HCT116 (cell line): Measurements from ENCODE around the gene NRCAM. TPM values are rescaled to one million over a fixed set of nuclear protein-coding genes. Genes with fewer than 3 reads are reported as not detected.

Experiments used
- ATAC-seq: fragments of 200-7000 bp; cut with Tn5 transposase; 2 replicates; pipeline ENCODE4 v1.9.1; 2020; ENCODE audit warnings: mild to moderate bottlenecking, moderate library complexity
- BruUV-seq: library from RNA; stranded (reverse); fragments of 400-500 nt; replicated peaks from 2 replicates; lab custom pipeline; 2021; lab: Mats Ljungman, UMichigan
- CTCF ChIA-PET: fragments of 300-600 bp; sonication (Branson Sonifier 250); formaldehyde crosslinking; loops from one replicate; lab custom pipeline; 2021; ENCODE audit warnings: antibody characterized with exemption; lab: Charles Lee
- POLR2A ChIA-PET: fragments of 300-600, 350-600 bp; sonication (Branson Sonifier 250); formaldehyde crosslinking; loops from one replicate; lab custom pipeline; 2021; ENCODE audit warnings: antibody characterized with exemption; lab: Charles Lee
- RAD21 ChIA-PET, 2 experiments: fragments of 300-600 bp; sonication (Branson Sonifier 250); formaldehyde crosslinking; loops; one replicate each; lab custom pipeline; 2023; ENCODE audit warnings: low total read pairs in 2 of 2; ENCODE audit not compliant: uncharacterized antibody in 2 of 2, unreplicated experiment in 2 of 2, low non-redundant PET in 1 of 2; lab: Charles Lee
- DNase-seq: peaks from one replicate; pipeline ENCODE4 v3.0.0-alpha.2; 2010; ENCODE audit warnings: low read depth, low spot score
- H2AFZ ChIP-seq: fragments of 200-600 bp; shearing (Covaris generic), sonication (generic); 2 replicates; pipeline ENCODE4 v1.6.1; 2017; ENCODE audit warnings: low read depth, mixed run types, mixed read lengths, antibody characterized with exemption, low read length; ENCODE audit not compliant: poor library complexity, severe bottlenecking
- H3K27ac ChIP-seq: 2 replicates; pipeline ENCODE4 v1.5.1; 2012; ENCODE audit warnings: low read depth, low read length
- H3K27me3 ChIP-seq: fragments of 200-600 bp; sonication (generic); 2 replicates; pipeline ENCODE4 v1.6.1; 2016; ENCODE audit warnings: mixed run types, low read length, mixed read lengths; ENCODE audit not compliant: insufficient read depth
- H3K36me3 ChIP-seq, 2 experiments: fragments of 200-500 bp in 1 of 2; fragments of 200-600 bp in 1 of 2; sonication (Bioruptor generic) in 1 of 2; sonication (generic) in 1 of 2; 2 replicates each; pipeline versions ENCODE4 v1.5.1 to v1.6.1; 2014 to 2016; ENCODE audit warnings: low read length in 2 of 2, inconsistent platforms in 1 of 2, mixed read lengths in 1 of 2, mixed run types in 1 of 2; ENCODE audit not compliant: insufficient read depth in 2 of 2, control insufficient read depth in 1 of 2
- H3K4me1 ChIP-seq, 2 experiments: fragments of 200-600 bp in 1 of 2; sonication (generic) in 1 of 2; 2 replicates each; pipeline versions ENCODE4 v1.5.1 to v1.6.1; 2012 to 2017; ENCODE audit warnings: low read length in 2 of 2, inconsistent platforms in 1 of 2, mild to moderate bottlenecking in 1 of 2, mixed read lengths in 1 of 2, mixed run types in 1 of 2, moderate library complexity in 1 of 2; ENCODE audit not compliant: insufficient read depth in 2 of 2, control insufficient read depth in 1 of 2
- H3K4me2 ChIP-seq: fragments of 200-600 bp; sonication (generic); 2 replicates; pipeline ENCODE4 v1.6.1; 2017; ENCODE audit warnings: mixed run types, low read length, mixed read lengths
- H3K4me3 ChIP-seq, 2 experiments: fragments of 200-600 bp in 1 of 2; sonication (generic) in 1 of 2; replicated peaks in 1 of 2; 2 replicates each; pipeline ENCODE4 v1.5.1; 2011 to 2016; ENCODE audit warnings: low read length in 2 of 2, control low read depth in 1 of 2, low read depth in 1 of 2, mild to moderate bottlenecking in 1 of 2, mixed read lengths in 1 of 2, mixed run types in 1 of 2
- H3K79me2 ChIP-seq: fragments of 200-600 bp; sonication (generic); 2 replicates; pipeline ENCODE4 v1.6.1; 2017; ENCODE audit warnings: mild to moderate bottlenecking, mixed run types, low read length, moderate library complexity, mixed read lengths; ENCODE audit not compliant: insufficient read depth
- H3K9ac ChIP-seq: fragments of 200-600 bp; sonication (generic); 2 replicates; pipeline ENCODE4 v1.6.1; 2016; ENCODE audit warnings: low read length, mixed read lengths
- H3K9me2 ChIP-seq: fragments of 200-600 bp; sonication (generic), shearing (Covaris generic); 2 replicates; pipeline ENCODE4 v1.6.1; 2017; ENCODE audit warnings: mixed run types, mild to moderate bottlenecking, moderate library complexity; ENCODE audit not compliant: insufficient read depth
- H3K9me3 ChIP-seq, 2 experiments: fragments of 200-500 bp in 1 of 2; fragments of 200-600 bp in 1 of 2; sonication (Bioruptor generic) in 1 of 2; sonication (generic) in 1 of 2; 2 replicates each; pipeline ENCODE4 v1.6.1; 2014 to 2017; ENCODE audit warnings: low read length in 2 of 2, mixed read lengths in 2 of 2, inconsistent platforms in 1 of 2, low read depth in 1 of 2, mild to moderate bottlenecking in 1 of 2, mixed run types in 1 of 2, moderate library complexity in 1 of 2; ENCODE audit not compliant: control insufficient read depth in 1 of 2, insufficient read depth in 1 of 2
- H4K20me1 ChIP-seq: fragments of 200-600 bp; sonication (generic), shearing (Covaris generic); 2 replicates; pipeline ENCODE4 v1.6.1; 2017; ENCODE audit warnings: mixed run types, mild to moderate bottlenecking, moderate library complexity; ENCODE audit not compliant: insufficient read depth
- CBX3 ChIP-seq: IDR thresholded peaks from 2 replicates; pipeline ENCODE4 v1.6.1; 2012; ENCODE audit warnings: low read depth
- CTCF ChIP-seq, 3 experiments: fragments of 200-600 bp in 1 of 3; sonication (generic) in 1 of 3; IDR thresholded peaks in 2 of 3; conservative IDR thresholded peaks in 1 of 3; 2 replicates each; pipeline ENCODE4 v1.5.1; 2012 to 2017; ENCODE audit warnings: low read depth in 2 of 3, low read length in 2 of 3, antibody characterized with exemption in 1 of 3, borderline replicate concordance in 1 of 3, control low read depth in 1 of 3, mild to moderate bottlenecking in 1 of 3, mixed read lengths in 1 of 3, mixed run types in 1 of 3, moderate library complexity in 1 of 3; ENCODE audit not compliant: insufficient read depth in 1 of 3
- ELF1 ChIP-seq: IDR thresholded peaks from 2 replicates; pipeline ENCODE4 v1.6.1; 2012; ENCODE audit warnings: low read depth, borderline replicate concordance
- EZH2 ChIP-seq: fragments of 200-600 bp; sonication (generic); IDR thresholded peaks from 2 replicates; pipeline ENCODE4 v1.6.1; 2017; ENCODE audit warnings: antibody characterized with exemption, mixed run types
- EZH2phosphoT487 ChIP-seq: fragments of 200-600 bp; IDR thresholded peaks from 2 replicates; pipeline ENCODE4 v1.6.1; 2018; ENCODE audit warnings: antibody characterized with exemption, borderline replicate concordance
- RAD21 ChIP-seq: IDR thresholded peaks from 2 replicates; pipeline ENCODE4 v1.6.1; 2012; ENCODE audit warnings: low read depth, mild to moderate bottlenecking
- YY1 ChIP-seq: IDR thresholded peaks from 2 replicates; pipeline ENCODE4 v1.6.1; 2011; ENCODE audit warnings: low read length, low read depth, moderate library complexity, mild to moderate bottlenecking; ENCODE audit not compliant: insufficient replicate concordance; ENCODE audit errors: extremely low read depth
- ZNF274 ChIP-seq: fragments of 200-500 bp; sonication (Bioruptor generic); IDR thresholded peaks from 2 replicates; pipeline ENCODE4 v1.6.1; 2014; ENCODE audit warnings: mild to moderate bottlenecking, low read depth, low read length, inconsistent platforms
- intact Hi-C: fragments of 100-400 bp; cut with micrococcal nuclease; formaldehyde crosslinking; loops from 2 replicates; pipeline ENCODE4 v1.10.0; 2022
- total RNA-seq: library from RNA; stranded (reverse); gene quantifications from one replicate; pipeline ENCODE4 v1.2.1, GENCODE V29; 2021; ENCODE audit not compliant: unreplicated experiment

The NRCAM gene
- total RNA-seq, 1 experiment from 2014 or later = 0.15 TPM

- peak; percentile 71 for ATAC-seq
- no peak for DNase-seq
- Histone ChIP-seq H3K9me3 (no peaks in the 10 kb centered on the region), H4K20me1 (no peaks in the 10 kb centered on the region), H3K27ac (no peak overlapping the region)
- POLR2A ChIA-PET = no interaction called here
- no TSS peak for BruUV-seq
- TF ChIP-seq CBX3 (no peak), CTCF (IDR thresholded peaks at IDR 0.05 in 2 of 3, conservative IDR thresholded peaks at IDR 0.05 in 1 of 3; ENCODE audit: borderline replicate concordance in 1 of 3, insufficient read depth in 1 of 3, low read depth in 2 of 3, low read length in 2 of 3) (peak in 2 of 3 experiments; percentile 22 to 45; a peak in 2 of 6 replicates), EZH2 (no peak)
- TF ChIP-seq, all 23 proteins: peak for 1
- H3K4me3 ChIP-seq = no peak overlapping the region
- intact Hi-C loops = no loop called here
- ChIA-PET CTCF (interaction anchor here (1.6 kb wide), 1 partner anchor 27 kb away, joined by 7 read pairs; no protein-coding TSS in a partner anchor), RAD21 (no interaction called here)
- H3K36me3 ChIP-seq = no peaks in the 10 kb centered on the region
- no peaks in the 10 kb centered on the region for H3K4me1 ChIP-seq
- no peaks in the 10 kb centered on the region for H3K9me2 ChIP-seq
- H3K27me3 ChIP-seq = no peaks in the 10 kb centered on the region
- H3K9ac ChIP-seq = no peak overlapping the region
- H3K4me2 ChIP-seq = no peak overlapping the region
- no peak overlapping the region for H2AFZ ChIP-seq
- H3K79me2 ChIP-seq = no peaks in the 10 kb centered on the region
Measured at GRCh38 chr7:108118959-108119358, 337.3 kb downstream of the NRCAM start.

- ChIA-PET CTCF (interaction anchor here (0.6 to 1.5 kb wide), 5 partner anchors 8 to 675 kb away, joined by 3 to 17 read pairs (median 5); no protein-coding TSS in a partner anchor), POLR2A (interaction anchor here (1.0 kb wide), 1 partner anchor 30 kb away, joined by 3 read pairs; no protein-coding TSS in a partner anchor), RAD21 (interaction anchor here in 1 of 2 experiments (0.9 kb wide), 1 partner anchor 32 kb away, joined by 6 read pairs; no protein-coding TSS in a partner anchor)
- no peak overlapping the region for H3K4me3 ChIP-seq
- no TSS peak for BruUV-seq
- H3K27ac ChIP-seq = no peak overlapping the region
- no peak overlapping the region for H3K4me2 ChIP-seq
- TF ChIP-seq CTCF (IDR thresholded peaks at IDR 0.05 in 2 of 3, conservative IDR thresholded peaks at IDR 0.05 in 1 of 3; ENCODE audit: borderline replicate concordance in 1 of 3, insufficient read depth in 1 of 3, low read depth in 2 of 3, low read length in 2 of 3) (peak; percentile 53 to 74 (median 71); a peak in 5 of 6 replicates), ZNF274 (no peak), ELF1 (no peak), EZH2phosphoT487 (no peak), RAD21 (peak; percentile 71), CBX3 (no peak), YY1 (no peak)
- H3K9me2 ChIP-seq = no peaks in the 10 kb centered on the region
- H3K9ac ChIP-seq = no peak overlapping the region
- H3K4me1 ChIP-seq = no peaks in the 10 kb centered on the region
- ATAC-seq (peak; percentile 91), DNase-seq (peak; percentile 39)
- no peaks in the 10 kb centered on the region for H3K79me2 ChIP-seq
- no peaks in the 10 kb centered on the region for H4K20me1 ChIP-seq
- intact Hi-C loops = loop anchor here (1.0 to 2.0 kb wide), 2 partner anchors 32 to 381 kb away; no protein-coding TSS in a partner anchor
- H3K27me3 ChIP-seq = no peaks in the 10 kb centered on the region
- peak overlapping the region; percentile 18 for H2AFZ ChIP-seq
- H3K9me3 ChIP-seq = no peaks in the 10 kb centered on the region
- no peaks in the 10 kb centered on the region for H3K36me3 ChIP-seq
Measured at GRCh38 chr7:108114117-108114841, 342.0 kb downstream of the NRCAM start.
